Measurements from ENCODE around the gene DNHD1.
A peak's percentile ranks its signal among the peaks of the same experiment; 100 is the strongest.

The DNHD1 gene

DNA sequence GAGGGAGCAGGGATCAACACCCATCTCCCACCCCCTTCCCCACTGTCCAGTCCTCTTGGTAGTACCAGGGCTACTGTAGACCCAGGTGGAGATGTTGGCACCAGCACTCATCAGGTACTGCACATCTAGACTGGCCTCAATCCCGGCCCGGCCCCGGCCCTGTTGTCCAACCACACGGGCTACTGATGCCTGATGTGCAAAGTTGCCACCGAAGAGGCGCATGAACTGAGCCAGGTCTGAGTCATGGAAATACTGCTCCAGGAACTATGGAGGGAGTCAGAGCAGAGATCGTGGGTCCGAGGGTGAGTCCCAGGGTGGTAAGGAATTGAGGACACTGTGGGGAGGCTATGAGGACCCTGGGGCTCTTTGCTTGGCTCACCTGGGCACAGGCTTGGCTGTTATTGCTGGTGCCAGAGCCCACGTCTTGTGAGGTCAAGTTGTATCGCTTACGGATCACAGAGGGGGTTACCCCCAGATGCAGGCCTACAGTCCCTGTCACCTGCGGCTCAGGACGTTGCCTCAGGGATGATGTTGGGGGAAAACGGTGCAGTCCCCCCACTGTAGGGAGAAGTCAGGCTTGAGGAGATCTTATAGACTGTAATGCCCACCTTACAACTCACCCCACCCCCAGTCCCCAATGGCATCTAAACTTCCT, 119.6 kb downstream of the DNHD1 start:
- DNase-seq: no peak

DNA sequence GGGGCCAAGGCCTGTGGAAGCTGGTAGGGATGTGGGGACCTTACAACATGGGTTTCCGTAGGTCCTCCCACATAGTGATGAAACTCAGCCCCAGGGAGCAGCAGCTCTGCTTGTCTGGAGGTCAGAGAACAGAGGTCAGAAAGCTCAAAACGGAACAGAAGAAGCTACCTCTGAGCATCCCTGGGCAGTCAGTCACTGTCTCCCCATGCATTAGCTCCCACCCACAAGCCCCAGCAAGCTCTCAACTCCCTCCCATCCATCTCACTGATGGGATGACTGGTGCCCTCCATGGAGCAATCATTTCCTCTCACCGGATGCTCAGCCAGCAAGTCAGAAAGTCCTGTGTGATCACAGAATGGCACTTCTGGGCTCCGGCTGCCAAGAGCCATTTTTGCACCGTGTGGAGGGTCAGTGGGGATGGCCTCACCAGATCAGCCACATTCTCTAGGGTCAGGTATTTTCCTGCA, 120.3 kb downstream of the DNHD1 start:
- DNase-seq: no peak

GRCh38 chr11:6618117-6619003, 121.3 kb downstream of the DNHD1 start:
- DNase-seq: peak in 5 of 6 experiments; percentile 4 to 53 (median 26)

GRCh38 chr11:6619004-6619745, 122.1 kb downstream of the DNHD1 start, which contains the start of gene TPP1:
TSS of gene TPP1 (minus strand) at chr11:6619422. CDS start at chr11:6619400, 22 bp downstream.
- peak; percentile 83 to 92 (median 86) for DNase-seq

- no peak for DNase-seq
Measured at GRCh38 chr11:6620636-6621035, 123.6 kb downstream of the DNHD1 start.

Data from stimulated activated naive CD4-positive, alpha-beta T cell (primary cell).